Activated T-cell treated with anti-CD3 and anti-CD28 coated beads for 24 hours (primary cell): ENCODE measurements around the gene USP44.
"Not testable (repeated sequence)": the region's sequence is repeated elsewhere in the genome, so short reads cannot be mapped to it uniquely, and the experiment has no call there.

Experiments
- DNase-seq: peaks from one replicate; pipeline ENCODE4 v3.0.0-alpha.2; 2020; ENCODE audit warnings: low read depth

The USP44 gene

DNA sequence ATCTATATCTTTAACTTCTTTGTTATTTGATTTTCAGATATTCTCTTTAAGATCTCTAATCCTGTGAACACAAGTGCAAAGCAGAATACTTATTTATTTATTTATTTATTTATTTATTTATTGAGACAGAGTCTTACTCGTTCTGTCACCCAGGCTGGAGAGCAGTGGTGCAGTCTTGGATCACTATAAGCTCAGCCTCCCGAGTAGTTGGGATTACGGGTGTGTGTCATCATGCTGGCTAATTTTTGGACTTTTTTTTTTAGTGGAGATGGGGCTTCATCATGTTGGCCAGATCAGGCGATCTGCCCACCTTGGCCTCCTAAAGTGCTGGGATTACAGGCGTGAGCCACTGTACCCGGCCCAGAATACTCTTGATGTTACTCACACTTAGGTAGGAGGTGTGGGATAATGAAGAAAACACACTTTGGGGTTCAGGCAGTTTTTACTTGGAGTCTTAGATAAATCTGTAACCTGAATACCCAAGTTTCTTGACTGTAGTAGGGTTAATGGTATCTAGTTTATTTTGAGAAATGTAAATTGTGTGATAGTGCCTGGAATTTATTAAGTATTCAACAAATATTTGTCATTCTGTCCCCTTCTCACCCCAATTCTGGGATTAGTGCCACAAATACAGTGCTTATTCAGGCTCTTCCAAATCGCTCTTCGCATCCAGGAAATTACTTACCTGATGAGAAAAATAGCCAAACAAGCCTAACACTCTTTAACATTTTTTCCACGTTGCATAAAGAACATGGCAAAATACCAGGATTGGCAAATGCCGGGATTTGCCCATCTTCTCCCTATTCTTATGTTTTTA is 44.4 kb downstream of the USP44 start:
- no peak for DNase-seq

- no peak for DNase-seq
Observed at GRCh38 chr12:95505039-95505438, 46.2 kb downstream of the USP44 start.

- no peak for DNase-seq
Observed at GRCh38 chr12:95504140-95504539, 47.1 kb downstream of the USP44 start.

GRCh38 chr12:95499772-95500171 is 51.5 kb downstream of the USP44 start:
- DNase-seq: no peak

GRCh38 chr12:95498968-95499367 is 52.3 kb downstream of the USP44 start:
- no peak for DNase-seq

GRCh38 chr12:95497031-95497430 is 54.2 kb downstream of the USP44 start:
- no peak for DNase-seq

GRCh38 chr12:95495433-95495832 is 55.8 kb downstream of the USP44 start:
- DNase-seq: no peak

- no peak for DNase-seq
Observed at GRCh38 chr12:95494888-95495287, 56.4 kb downstream of the USP44 start.

DNA sequence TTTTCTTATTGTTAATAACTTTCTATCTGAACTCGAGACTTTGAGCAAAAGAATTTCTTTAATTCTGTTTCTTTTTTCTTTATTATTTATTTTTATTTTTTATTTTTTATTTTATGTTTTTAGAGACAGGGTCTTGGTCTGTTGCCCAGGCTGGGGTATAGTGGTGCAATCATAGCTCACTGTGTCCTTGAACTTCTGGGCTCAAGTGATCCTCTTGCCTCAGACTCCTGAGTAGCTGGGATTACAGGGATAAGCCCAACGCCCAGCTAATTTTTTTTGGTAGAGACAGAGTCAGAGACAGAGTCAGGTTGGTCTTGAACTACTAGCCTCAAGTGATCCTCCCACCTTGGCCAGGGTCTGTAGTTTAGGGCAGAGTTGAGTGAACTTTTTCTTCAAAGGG is 58.8 kb downstream of the USP44 start:
- DNase-seq: no peak

DNA sequence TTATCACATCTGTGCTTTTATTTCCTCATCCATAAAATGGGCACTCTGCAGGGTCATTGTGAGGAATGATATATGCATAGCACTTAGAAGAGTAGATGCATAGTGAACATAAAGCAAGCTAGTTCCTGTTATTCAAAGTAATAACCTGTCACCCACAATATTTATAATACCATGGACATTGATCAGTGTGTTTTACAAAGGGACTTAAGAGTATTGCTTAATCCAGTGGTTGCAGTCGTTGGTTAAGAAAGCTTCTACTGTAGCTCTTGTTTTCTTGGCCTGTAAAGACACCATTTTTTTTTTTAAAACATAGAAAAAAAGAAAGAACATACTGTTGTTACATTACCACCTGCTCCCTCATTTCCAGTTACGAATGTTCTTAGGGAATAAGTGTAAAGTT is 64.3 kb downstream of the USP44 start:
- no peak for DNase-seq

- no peak for DNase-seq
Observed at GRCh38 chr12:95484524-95484923, 66.8 kb downstream of the USP44 start.

DNA sequence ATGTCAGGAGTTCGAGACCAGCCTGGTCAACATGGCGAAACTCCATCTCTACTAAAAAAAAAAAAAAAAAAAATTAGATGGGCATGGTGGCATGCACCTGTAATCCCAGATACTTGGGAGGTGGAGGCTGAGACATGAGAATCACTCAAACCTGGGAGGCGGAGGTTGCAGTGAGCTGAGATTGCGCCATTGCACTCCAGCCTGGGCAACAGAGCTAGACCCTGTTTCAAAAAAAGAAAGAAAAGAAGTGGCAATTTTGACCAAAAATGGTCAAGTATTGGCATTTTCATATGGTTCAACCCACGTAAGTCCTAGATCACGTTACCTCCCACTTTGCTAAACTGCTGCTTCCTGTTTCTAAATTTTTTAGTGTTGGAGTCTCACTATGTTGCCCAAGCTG is 68.7 kb downstream of the USP44 start:
- not testable (repeated sequence) for DNase-seq

DNA sequence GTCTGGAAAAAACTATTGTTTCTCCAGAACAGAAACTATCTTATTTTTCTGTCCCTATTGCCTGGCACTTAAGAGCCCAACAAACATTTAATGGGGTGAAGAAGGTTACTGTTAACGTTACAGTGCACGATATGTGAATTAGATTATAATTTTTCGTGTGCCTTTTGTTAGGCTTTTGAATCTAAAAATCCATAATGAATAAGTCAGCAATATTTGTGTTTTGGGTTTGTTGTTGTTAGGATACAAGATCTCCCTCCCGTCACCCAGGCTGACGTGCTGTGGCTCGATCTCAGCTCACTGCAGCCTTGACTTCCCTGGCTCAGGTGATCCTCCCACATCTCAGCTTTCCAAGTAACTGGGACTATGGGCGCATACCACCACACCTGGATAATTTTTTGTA is 69.4 kb downstream of the USP44 start:
- no peak for DNase-seq

DNA sequence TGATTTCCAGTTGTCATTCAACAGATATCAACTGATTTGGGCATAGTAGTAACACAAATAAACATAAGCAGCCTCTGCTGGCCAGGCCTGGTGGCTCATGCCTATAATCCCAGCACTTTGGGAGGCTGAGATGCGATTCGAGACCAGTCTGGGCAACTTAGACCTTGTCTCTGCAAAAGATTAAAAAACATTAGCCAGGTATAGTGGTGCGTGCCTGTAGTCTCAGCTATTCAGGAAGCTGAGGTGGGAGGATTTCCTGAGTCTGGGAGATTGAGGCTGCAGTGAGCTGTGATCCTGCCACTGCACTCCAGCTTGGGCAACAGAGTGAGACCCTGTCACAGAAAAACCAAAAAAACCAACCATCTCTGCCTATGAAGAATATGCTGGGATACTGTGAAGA is 70.2 kb downstream of the USP44 start:
- DNase-seq: no peak

GRCh38 chr12:95480230-95480629 is 71.0 kb downstream of the USP44 start:
- DNase-seq: no peak

DNA sequence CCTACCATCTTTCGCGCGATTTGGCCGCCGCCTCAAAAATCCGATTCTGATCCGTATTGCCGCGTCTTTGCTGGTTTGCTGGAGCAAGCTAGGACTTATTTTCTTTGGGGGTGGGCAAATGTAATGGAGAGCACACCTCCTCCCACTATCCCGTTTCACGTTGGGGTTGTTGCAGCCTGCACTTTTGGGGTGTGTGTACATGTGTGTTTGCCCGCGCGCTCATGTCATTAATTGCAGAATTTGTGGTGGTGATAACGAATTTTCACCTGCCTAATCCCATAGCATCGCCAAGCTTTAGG is 76.7 kb downstream of the USP44 start:
- no peak for DNase-seq

DNA sequence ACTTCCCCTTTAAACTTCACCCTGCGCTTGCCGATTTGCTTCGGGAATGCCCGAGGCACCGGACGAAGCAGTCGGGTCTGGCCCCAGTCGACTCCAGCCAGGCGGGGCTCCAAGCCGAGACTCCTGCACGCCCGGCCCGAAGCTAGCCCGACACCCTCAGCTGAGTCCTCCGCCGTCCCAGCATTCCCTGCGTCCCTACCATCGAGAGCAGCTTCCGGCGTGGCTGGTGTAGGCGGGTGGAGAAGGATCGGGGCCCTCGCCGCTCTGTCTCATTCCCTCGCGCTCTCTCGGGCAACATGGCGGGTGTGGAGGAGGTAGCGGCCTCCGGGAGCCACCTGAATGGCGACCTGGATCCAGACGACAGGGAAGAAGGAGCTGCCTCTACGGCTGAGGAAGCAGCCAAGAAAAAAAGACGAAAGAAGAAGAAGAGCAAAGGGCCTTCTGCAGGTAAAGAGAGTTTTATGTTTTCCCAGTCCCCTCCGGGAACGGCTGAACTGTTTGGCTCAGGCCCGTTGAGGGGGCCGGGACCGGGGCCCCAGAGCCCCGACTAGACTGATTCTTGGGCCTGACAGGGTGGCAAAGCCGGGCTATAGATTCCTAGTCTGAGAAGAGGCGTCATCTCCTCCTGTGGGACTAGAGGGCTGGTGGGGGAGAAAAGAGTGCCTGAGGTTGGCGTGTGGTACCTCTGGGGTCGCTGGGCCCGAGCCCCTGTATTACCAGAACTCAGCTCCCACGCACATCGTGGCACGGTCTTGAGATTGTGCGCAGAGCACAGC is 77.2 kb downstream of the USP44 start, which contains the start of gene METAP2:
Gene METAP2 (plus strand): TSS at position 269 of the 776 bp plus-strand sequence. CDS start 28 bp downstream, at position 297.
- peak; percentile 91 for DNase-seq

GRCh38 chr12:95473231-95473883 is 77.9 kb downstream of the USP44 start:
- peak; percentile 26 for DNase-seq

- DNase-seq: no peak
Observed at GRCh38 chr12:95470300-95470699, 81.0 kb downstream of the USP44 start.
